Stomach smooth muscle (tissue), 2 donors: ENCODE data around the gene KLHL29.

Experiments used
- H3K27ac ChIP-seq: one replicate; pipeline ENCODE4 v1.7.0; 2013; ENCODE audit warnings: mild to moderate bottlenecking, low read length, inconsistent platforms
- H3K27me3 ChIP-seq, 2 donors: one replicate each; pipeline ENCODE4 v1.7.0; 2013; ENCODE audit warnings: low read length in 2 of 2; ENCODE audit not compliant: insufficient read depth in 2 of 2, control insufficient read depth in 1 of 2
- H3K36me3 ChIP-seq, 2 donors: one replicate each; pipeline ENCODE4 v1.7.0; 2013; ENCODE audit warnings: low read length in 2 of 2; ENCODE audit not compliant: control insufficient read depth in 2 of 2, insufficient read depth in 2 of 2
- H3K4me1 ChIP-seq: one replicate; pipeline ENCODE4 v1.7.0; 2013; ENCODE audit warnings: low read length; ENCODE audit not compliant: control insufficient read depth, insufficient read depth
- H3K4me3 ChIP-seq, 2 donors: one replicate each; pipeline ENCODE4 v1.7.0; 2013; ENCODE audit warnings: low read length in 2 of 2
- H3K9ac ChIP-seq, 2 donors: one replicate each; pipeline ENCODE4 v1.7.0; 2013; ENCODE audit warnings: low read length in 2 of 2, mild to moderate bottlenecking in 1 of 2
- H3K9me3 ChIP-seq, 2 donors: one replicate each; pipeline ENCODE4 v1.7.0; 2013; ENCODE audit warnings: low read length in 2 of 2; ENCODE audit not compliant: control insufficient read depth in 2 of 2
- donor health status: healthy.
- donor health status: Pancreatic carcinoma.

The KLHL29 gene

DNA sequence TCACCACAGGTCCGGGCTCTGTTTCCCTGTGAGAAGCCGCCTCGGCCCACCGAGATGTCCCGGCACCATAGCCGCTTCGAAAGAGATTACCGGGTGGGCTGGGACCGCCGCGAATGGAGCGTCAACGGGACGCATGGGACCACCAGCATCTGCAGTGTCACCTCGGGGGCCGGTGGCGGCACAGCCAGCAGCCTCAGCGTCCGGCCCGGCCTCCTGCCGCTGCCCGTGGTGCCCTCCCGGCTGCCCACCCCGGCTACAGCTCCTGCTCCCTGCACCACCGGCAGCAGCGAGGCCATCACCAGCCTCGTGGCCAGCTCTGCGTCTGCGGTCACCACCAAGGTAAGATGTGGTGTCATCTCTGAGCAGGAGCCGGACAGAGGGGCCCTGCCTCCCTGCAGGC is 177.2 kb downstream of the KLHL29 start:
- Histone ChIP-seq H3K9ac (no peak overlapping the region), H3K27me3 (no peaks in the 10 kb centered on the region), H3K4me1 (peaks cover 51% of the 10 kb centered on the region), H3K4me3 (no peak overlapping the region), H3K9me3 (no peaks in the 10 kb centered on the region), H3K27ac (no peak overlapping the region), H3K36me3 (peaks cover 3 to 6% of the 10 kb centered on the region in 2 donors)

DNA sequence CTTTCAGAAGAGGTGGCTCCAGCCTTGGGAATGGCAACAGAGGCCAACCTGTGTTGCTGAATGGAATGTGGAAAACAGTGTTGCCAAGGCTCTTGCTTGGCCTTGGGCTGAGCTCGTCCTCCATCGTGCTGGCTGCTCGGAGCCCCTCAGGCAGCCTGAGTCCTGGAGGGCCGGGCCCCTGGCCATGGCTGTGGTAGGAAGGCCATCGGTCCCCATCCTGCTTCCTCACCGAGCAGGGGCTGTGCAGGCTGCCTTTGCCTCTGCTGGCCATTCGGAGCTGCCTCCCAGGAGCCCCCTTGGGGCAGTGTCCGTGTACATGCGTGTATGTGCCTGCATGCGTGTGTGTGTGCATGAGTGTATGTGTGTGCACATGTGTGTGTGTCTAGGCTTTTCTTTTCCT is 178.2 kb downstream of the KLHL29 start:
- no peak overlapping the region for H3K4me3 ChIP-seq
- H3K27me3 ChIP-seq: no peaks in the 10 kb centered on the region
- peaks cover 3 to 6% of the 10 kb centered on the region in 2 donors for H3K36me3 ChIP-seq
- H3K9ac ChIP-seq: no peak overlapping the region
- H3K9me3 ChIP-seq: no peaks in the 10 kb centered on the region
- H3K4me1 ChIP-seq: peaks cover 52% of the 10 kb centered on the region
- H3K27ac ChIP-seq: peak overlapping the region; percentile 76

DNA sequence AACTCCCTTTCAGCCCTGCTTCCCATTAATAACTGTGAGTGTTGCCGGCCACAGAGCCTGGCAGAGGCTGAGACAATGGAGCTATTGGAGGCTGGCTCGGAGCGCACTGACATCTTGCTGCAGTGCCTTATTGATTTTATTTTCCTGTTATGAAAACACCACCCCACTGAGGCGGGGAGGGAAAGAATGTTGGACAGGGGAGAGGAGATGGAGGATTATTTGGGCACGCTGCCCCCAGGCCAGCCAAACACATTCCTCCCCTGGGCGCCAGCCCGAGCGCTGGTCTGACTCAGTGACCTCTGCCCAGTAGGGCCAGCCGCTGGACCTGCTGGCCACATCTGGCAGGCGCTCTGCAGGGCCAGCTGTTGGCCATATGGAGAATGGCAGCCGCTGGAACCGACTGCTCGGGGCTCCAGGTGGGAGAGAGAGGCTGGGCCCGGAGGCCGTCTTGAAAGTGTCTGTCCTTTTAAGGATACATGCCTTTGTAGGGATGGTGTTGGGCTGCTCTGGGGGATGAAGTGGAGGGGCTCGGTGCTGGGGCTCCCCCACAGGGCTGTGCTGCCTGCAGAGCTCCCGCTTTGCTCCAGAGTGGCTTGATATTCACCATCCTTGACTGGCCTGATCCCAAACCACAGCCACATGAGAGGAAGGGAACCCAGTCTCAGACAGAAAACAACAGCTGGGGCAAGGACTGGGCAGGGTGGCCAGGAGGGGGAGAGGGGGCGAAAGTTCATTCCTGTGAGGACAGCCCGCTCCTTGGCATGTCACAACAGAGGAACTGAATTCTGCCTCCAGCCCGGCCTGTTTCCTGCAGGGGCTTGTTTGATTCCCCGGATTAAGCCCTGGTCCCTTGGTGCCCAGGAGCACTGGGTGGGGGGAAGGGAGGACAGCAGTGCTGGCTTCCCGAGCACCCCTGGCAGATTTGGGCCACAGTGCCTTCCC is 179.0 kb downstream of the KLHL29 start:
- Histone ChIP-seq H3K4me3 (peak overlapping the region in 1 of 2 donors; percentile 29), H3K9ac (peak overlapping the region in 1 of 2 donors; percentile 26), H3K4me1 (peaks cover 58% of the 10 kb centered on the region), H3K36me3 (peaks cover 3 to 6% of the 10 kb centered on the region in 2 donors), H3K27ac (peak overlapping the region; percentile 76), H3K27me3 (no peaks in the 10 kb centered on the region), H3K9me3 (no peaks in the 10 kb centered on the region)

DNA sequence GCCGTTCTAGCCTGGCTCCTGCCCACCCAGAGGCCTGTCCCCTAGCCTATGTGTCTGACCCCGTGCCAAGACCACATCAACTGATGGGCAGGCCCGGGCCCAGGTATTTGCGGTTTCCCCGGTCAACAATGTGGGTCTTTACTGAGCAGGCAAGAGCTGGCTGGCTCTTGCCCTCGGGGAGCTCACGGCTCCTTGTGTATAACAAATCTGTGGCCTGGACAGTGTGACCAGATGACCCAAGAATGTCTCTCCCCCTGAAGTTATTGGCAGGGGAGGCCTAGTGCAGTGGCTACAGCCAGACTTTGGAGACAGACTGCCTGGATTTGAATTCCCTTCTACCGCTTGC is 179.6 kb downstream of the KLHL29 start:
- Histone ChIP-seq H3K9me3 (no peaks in the 10 kb centered on the region), H3K27ac (peak overlapping the region; percentile 76), H3K9ac (peak overlapping the region in 1 of 2 donors; percentile 26), H3K4me3 (peak overlapping the region in 1 of 2 donors; percentile 29), H3K4me1 (peaks cover 62% of the 10 kb centered on the region), H3K36me3 (peaks cover 3 to 6% of the 10 kb centered on the region in 2 donors), H3K27me3 (no peaks in the 10 kb centered on the region)

DNA sequence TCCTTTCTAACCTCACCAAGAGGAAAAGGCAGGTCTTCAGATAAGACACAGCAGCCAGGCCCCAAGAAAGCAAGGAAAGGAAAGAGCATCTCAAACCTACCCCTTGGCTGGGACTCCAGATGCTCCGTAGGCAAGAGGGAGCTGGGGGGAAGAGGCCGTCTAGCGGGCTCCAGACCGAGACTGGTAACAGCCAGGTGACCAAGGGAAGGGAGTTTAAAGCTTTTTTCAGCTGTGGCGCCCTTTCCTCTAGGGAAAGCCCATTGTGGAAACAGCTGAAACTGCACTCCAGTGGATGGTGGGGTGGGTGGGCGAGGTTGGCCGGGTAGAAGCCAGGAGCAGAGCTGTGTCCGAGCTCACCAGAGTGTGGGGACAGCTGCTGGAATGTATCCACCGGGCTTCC is 180.4 kb downstream of the KLHL29 start:
- no peaks in the 10 kb centered on the region for H3K27me3 ChIP-seq
- H3K9me3 ChIP-seq: no peaks in the 10 kb centered on the region
- H3K4me1 ChIP-seq: peaks cover 70% of the 10 kb centered on the region

DNA sequence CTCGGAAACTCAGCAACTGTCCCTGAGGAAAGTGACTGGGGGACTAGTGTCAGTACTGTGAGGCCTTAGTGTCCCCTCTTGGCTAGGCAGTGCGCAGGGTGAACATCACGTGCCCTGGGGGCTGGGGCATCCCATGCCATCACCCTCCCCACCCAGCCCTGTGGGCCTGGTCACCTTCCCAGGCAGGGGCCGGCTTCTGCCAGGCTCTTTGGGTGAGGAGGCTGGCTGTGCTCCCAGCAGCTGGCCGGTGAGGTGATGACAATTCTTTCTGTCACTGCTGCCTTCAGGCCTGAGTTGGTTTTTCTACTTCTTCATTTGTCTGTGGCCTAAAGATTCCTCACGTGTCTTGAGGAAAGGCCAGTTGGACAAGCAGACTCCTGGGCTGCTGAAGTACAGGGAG is 180.8 kb downstream of the KLHL29 start:
- Histone ChIP-seq H3K27me3 (no peaks in the 10 kb centered on the region), H3K36me3 (peaks cover 3 to 6% of the 10 kb centered on the region in 2 donors), H3K9ac (peak overlapping the region in 1 of 2 donors; percentile 2), H3K27ac (peak overlapping the region; percentile 76), H3K4me1 (peaks cover 70% of the 10 kb centered on the region), H3K9me3 (no peaks in the 10 kb centered on the region), H3K4me3 (no peak overlapping the region)

More for the DNA sequence above, 180.4 kb downstream of the KLHL29 start:
- H3K4me3 ChIP-seq: no peak overlapping the region
- H3K27ac ChIP-seq: peak overlapping the region; percentile 76
- peaks cover 3 to 6% of the 10 kb centered on the region in 2 donors for H3K36me3 ChIP-seq
- no peak overlapping the region for H3K9ac ChIP-seq

DNA sequence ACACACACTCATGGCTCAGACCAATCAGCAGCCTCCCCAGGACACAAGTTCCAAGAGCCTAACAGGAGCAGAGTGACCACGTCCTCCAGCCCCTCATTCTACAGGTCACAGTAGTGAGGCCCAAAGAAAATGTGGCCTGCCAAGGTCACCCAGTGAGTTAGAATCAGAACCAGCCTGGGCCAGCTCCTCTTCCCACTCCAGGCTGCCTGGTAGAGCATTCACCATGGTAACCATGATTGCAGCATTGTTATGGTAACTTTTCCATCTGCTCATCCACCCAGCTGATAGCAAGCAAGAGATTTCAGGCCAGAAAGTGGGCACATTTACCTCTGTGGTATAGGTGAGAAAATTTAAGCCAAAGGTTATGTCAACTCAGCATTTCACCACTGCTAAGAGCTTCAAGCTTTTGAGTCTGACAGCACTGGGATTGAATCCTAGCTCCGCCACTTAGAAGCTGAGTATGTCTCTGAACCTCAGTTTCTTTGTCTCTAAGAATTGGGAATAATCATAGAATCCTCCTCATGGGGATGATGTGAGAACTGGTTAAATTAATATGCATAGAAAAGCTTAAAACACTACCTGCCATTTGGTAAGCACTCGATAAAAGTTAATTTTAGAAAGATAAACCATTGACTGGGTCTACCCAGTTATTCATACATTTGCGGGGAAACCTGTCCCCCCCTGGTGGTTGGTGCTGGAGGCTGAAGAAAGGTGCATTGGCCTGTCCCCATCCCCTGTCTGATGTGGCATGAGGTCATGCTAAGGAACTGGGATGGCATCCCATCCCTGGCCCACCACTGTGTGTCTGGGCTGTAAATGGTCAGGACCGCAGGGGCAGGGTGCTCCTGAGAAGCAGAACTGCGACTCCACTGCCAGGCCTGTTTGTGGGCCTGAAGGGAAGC is 181.5 kb downstream of the KLHL29 start:
- peaks cover 3 to 6% of the 10 kb centered on the region in 2 donors for H3K36me3 ChIP-seq
- H3K4me1 ChIP-seq: peaks cover 69% of the 10 kb centered on the region
- H3K9me3 ChIP-seq: no peaks in the 10 kb centered on the region
- H3K4me3 ChIP-seq: no peak overlapping the region
- peak overlapping the region; percentile 76 for H3K27ac ChIP-seq
- no peaks in the 10 kb centered on the region for H3K27me3 ChIP-seq
- H3K9ac ChIP-seq: peak overlapping the region in 1 of 2 donors; percentile 2

DNA sequence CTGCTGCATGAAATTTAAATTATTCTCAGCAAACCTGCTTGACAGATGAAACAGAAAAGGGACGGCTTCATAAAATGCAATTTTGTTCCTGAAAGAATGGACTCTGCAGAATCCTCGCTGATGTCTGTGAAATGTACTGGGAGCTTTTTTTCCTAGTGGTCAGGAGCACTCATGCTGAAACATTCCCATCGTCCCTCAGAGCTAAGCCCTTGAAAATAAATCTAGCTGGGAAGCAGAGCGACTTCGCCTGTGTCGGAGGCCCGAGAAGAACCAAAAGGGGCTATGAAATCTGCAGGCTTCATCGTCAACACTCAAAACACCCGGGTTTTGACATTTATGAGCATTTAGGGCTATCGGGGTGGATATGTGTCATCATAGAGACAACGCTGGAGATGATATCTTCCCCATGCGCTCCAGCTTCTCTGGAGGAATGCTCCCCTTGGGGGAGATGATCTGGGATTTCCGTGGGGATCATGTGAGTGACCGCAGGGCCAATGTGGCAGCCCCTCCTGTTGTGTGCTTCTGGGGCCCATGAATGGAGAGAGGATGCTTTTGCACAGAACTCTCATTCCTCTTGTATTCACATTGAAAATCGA is 182.3 kb downstream of the KLHL29 start:
- H3K4me3 ChIP-seq: no peak overlapping the region
- peaks cover 3 to 6% of the 10 kb centered on the region in 2 donors for H3K36me3 ChIP-seq
- no peaks in the 10 kb centered on the region for H3K27me3 ChIP-seq
- no peak overlapping the region for H3K9ac ChIP-seq
- H3K9me3 ChIP-seq: no peaks in the 10 kb centered on the region
- peak overlapping the region; percentile 18 for H3K27ac ChIP-seq
- peaks cover 72% of the 10 kb centered on the region for H3K4me1 ChIP-seq

DNA sequence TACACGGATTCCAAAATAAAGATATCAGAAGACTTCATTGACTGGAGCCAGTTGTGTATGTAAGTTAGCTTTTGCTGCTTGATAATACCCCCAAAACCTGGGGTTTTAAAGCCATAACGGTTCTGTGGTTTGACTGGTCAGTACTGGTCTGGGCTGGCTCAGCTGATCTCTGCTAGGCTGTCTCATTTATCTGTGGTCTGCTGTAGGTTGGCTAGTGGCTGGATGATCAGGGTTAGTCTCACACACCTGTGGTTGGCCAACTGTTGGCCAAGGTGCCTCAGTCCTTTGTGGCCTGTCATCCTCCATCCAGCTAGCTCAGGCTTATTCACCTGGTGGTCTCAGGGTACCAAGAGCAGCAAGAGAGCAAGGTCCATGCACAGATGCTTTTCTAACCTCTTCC is 183.2 kb downstream of the KLHL29 start:
- Histone ChIP-seq H3K4me1 (peaks cover 64% of the 10 kb centered on the region), H3K9me3 (no peaks in the 10 kb centered on the region), H3K27ac (peak overlapping the region; percentile 58), H3K36me3 (no peaks in the 10 kb centered on the region), H3K4me3 (no peak overlapping the region), H3K27me3 (no peaks in the 10 kb centered on the region), H3K9ac (no peak overlapping the region)

DNA sequence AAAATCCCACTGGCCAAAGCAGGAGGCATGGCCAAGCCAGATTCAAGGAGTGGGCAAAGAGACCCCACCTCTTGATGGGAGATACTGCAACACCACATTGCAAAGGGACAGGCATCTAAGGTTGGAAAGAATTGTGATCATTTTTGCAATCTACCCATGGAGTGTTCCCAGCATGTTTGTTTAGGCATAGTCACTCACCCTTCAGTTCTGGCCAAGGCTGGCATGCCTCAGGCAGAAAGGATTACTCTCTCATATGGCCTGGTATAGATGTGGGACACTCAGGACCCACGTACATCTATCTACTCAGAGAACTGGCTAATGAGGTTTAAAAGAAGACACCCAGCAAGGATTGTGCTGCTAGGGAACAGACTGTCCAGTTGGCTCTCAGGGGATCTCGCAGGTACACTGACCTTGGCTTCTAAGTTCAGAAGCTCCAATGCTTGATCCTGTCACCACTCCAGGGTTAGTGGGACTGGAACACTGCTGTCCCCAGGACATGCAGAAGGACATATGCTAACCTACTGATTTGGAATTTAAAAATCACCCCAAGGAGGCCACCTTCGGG is 183.7 kb downstream of the KLHL29 start:
- Histone ChIP-seq H3K4me1 (peaks cover 59% of the 10 kb centered on the region), H3K9ac (no peak overlapping the region), H3K4me3 (no peak overlapping the region), H3K27me3 (no peaks in the 10 kb centered on the region), H3K36me3 (no peaks in the 10 kb centered on the region), H3K9me3 (no peaks in the 10 kb centered on the region), H3K27ac (peak overlapping the region; percentile 58)
